Muscle layer of duodenum (tissue), 2 donors: Measurements from ENCODE around the gene TAOK1.

Experiments
- H3K27ac ChIP-seq: one replicate; pipeline ENCODE4 v1.7.0; 2013; ENCODE audit warnings: mild to moderate bottlenecking, low read length
- H3K27me3 ChIP-seq: one replicate; pipeline ENCODE4 v1.7.0; 2013; ENCODE audit warnings: low read depth, mild to moderate bottlenecking, control low read depth, low read length
- H3K36me3 ChIP-seq, 2 donors: one replicate each; pipeline ENCODE4 v1.7.0; 2013; ENCODE audit warnings: low read length in 2 of 2, control low read depth in 1 of 2, mild to moderate bottlenecking in 1 of 2; ENCODE audit not compliant: insufficient read depth in 2 of 2, control insufficient read depth in 1 of 2
- H3K4me1 ChIP-seq, 2 donors: one replicate each; pipeline ENCODE4 v1.7.0; 2013; ENCODE audit warnings: low read length in 2 of 2, mild to moderate bottlenecking in 2 of 2, control low read depth in 1 of 2, moderate library complexity in 1 of 2; ENCODE audit not compliant: insufficient read depth in 2 of 2, control insufficient read depth in 1 of 2
- H3K4me3 ChIP-seq, 2 donors: one replicate each; pipeline ENCODE4 v1.7.0; 2013; ENCODE audit warnings: low read length in 2 of 2, low read depth in 1 of 2, mild to moderate bottlenecking in 1 of 2
- H3K9me3 ChIP-seq, 2 donors: one replicate each; pipeline ENCODE4 v1.7.0; 2013; ENCODE audit warnings: low read length in 2 of 2, control low read depth in 1 of 2, mild to moderate bottlenecking in 1 of 2; ENCODE audit not compliant: control insufficient read depth in 1 of 2
- donor health status: healthy.

Gene TAOK1

DNA sequence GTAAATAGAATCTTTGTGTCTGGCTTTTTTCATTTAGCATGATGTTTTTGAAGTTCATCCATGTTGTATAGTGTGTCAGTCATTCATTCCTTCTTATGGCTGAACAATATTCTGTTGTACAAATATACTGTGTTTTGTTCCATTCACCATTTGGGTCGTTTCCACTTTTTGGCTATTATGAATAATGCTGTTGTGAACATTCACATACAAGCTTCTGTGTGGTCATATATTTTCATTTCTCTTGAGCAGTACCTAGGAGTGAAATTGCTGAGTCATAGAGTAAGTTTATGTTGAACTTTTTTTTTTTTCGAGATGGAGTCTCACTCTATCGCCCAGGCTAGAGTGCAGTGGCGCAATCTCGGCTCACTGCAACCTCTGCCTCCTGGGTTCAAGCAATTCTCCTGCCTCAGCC, 32.3 kb upstream of the TAOK1 start:
- Histone ChIP-seq H3K36me3 (no peaks in the 10 kb centered on the region), H3K4me1 (no peaks in the 10 kb centered on the region), H3K27ac (no peak overlapping the region), H3K9me3 (no peaks in the 10 kb centered on the region), H3K4me3 (no peak overlapping the region), H3K27me3 (no peaks in the 10 kb centered on the region)

- no peak overlapping the region for H3K27ac ChIP-seq
- no peaks in the 10 kb centered on the region for H3K9me3 ChIP-seq
Observed at GRCh38 chr17:29358416-29358815, 31.7 kb upstream of the TAOK1 start.

DNA sequence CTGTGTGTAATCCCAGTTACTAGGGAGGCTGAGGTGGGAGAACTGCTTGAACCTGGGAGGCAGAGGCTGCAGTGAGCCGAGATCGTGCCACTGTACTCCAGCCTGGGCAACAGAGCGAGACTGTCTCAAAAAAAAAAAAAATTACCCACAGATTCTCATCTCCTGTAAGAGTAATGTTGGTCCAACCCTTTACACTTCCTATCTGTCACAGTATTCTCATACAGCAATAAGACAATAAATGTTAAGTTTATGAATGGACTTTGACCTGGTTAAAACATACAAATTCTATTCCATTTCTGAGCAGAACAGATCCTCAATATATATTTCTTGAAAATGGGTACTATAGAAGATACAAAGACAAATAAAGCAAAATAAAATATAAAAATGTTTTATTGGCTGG, 30.4 kb upstream of the TAOK1 start:
- Histone ChIP-seq H3K4me1 (no peaks in the 10 kb centered on the region), H3K27ac (no peak overlapping the region), H3K36me3 (no peaks in the 10 kb centered on the region), H3K27me3 (no peaks in the 10 kb centered on the region), H3K4me3 (no peak overlapping the region), H3K9me3 (no peaks in the 10 kb centered on the region)

More at GRCh38 chr17:29358416-29358815, 31.7 kb upstream of the TAOK1 start:
- H3K4me1 ChIP-seq: no peaks in the 10 kb centered on the region
- no peaks in the 10 kb centered on the region for H3K36me3 ChIP-seq
- no peaks in the 10 kb centered on the region for H3K27me3 ChIP-seq
- no peak overlapping the region for H3K4me3 ChIP-seq

GRCh38 chr17:29363716-29364115, 26.4 kb upstream of the TAOK1 start:
- H3K27me3 ChIP-seq: no peaks in the 10 kb centered on the region
- no peak overlapping the region for H3K27ac ChIP-seq
- no peaks in the 10 kb centered on the region for H3K36me3 ChIP-seq
- H3K4me1 ChIP-seq: peaks cover 0 to 5% of the 10 kb centered on the region in 2 donors
- no peaks in the 10 kb centered on the region for H3K9me3 ChIP-seq
- no peak overlapping the region for H3K4me3 ChIP-seq

DNA sequence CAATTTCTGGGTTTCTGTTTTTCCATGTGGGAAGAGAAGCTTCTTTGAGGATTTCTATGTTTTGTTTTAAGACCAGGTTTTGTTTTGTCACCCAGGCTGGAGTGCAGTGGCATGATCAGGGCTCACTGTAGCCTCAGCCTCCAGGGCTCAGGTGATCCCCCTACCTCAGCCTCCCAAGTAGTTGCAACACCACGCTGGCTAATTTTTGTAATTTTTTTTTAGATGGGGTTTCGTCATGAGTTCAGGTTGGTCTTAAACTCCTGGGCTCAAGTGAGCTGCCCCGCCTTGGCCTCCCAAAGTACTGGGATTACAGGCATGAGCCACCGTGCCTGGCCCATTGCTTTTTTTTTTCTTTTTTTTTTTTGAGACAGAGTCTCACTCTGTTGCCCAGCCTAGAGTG, 25.5 kb upstream of the TAOK1 start:
- Histone ChIP-seq H3K36me3 (no peaks in the 10 kb centered on the region), H3K27me3 (no peaks in the 10 kb centered on the region), H3K27ac (no peak overlapping the region), H3K4me1 (peaks cover 0 to 9% of the 10 kb centered on the region in 2 donors), H3K4me3 (no peak overlapping the region), H3K9me3 (no peaks in the 10 kb centered on the region)

DNA sequence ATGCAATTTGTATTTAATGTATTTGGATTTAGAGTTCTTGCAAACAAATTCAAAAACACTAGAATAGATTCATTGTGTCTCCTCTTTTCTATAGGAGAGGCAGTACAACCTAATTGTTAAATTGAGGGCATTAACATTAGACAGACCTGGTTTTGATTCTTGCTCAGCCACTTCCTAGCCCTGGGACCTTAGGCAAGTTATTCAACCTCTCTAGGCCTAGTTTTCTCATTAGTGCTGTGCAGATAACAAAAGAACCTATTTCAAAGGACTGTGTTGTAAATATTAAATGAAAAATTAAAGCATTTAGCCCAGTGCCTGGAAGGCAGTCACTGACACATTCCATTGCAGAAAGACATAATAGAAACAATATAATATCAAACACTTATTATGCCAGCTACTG, 22.0 kb upstream of the TAOK1 start:
- no peaks in the 10 kb centered on the region for H3K27me3 ChIP-seq
- no peak overlapping the region for H3K27ac ChIP-seq
- peaks cover 0 to 13% of the 10 kb centered on the region in 2 donors for H3K4me1 ChIP-seq
- H3K36me3 ChIP-seq: no peaks in the 10 kb centered on the region
- H3K9me3 ChIP-seq: no peaks in the 10 kb centered on the region
- no peak overlapping the region for H3K4me3 ChIP-seq

DNA sequence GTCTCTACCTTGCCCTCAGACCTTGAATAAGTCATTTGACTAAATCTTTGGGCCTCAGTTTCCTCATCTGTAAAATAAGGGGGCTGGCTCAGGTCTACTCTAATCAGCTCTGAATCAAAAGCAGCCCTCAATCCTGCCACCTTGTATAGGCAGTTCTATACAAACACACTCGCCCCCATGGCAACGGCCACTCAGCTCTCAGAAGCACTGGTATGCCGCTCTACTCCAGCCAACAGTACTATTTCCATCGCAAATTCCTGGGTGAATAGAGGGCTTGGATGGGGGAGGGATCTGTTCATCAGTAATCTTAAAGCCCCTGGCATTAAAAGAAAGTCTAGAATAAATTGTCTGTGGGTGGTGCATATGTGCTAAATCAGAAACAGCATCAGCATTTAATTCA, 21.2 kb upstream of the TAOK1 start:
- no peak overlapping the region for H3K27ac ChIP-seq
- H3K4me3 ChIP-seq: no peak overlapping the region
- H3K36me3 ChIP-seq: no peaks in the 10 kb centered on the region
- H3K9me3 ChIP-seq: no peaks in the 10 kb centered on the region
- peaks cover 0 to 13% of the 10 kb centered on the region in 2 donors for H3K4me1 ChIP-seq
- no peaks in the 10 kb centered on the region for H3K27me3 ChIP-seq

GRCh38 chr17:29369831-29370735, 20.1 kb upstream of the TAOK1 start:
- H3K4me3 ChIP-seq: no peak overlapping the region
- no peaks in the 10 kb centered on the region for H3K36me3 ChIP-seq
- H3K4me1 ChIP-seq: peaks cover 0 to 13% of the 10 kb centered on the region in 2 donors
- H3K27ac ChIP-seq: no peak overlapping the region
- no peaks in the 10 kb centered on the region for H3K27me3 ChIP-seq
- H3K9me3 ChIP-seq: no peaks in the 10 kb centered on the region

DNA sequence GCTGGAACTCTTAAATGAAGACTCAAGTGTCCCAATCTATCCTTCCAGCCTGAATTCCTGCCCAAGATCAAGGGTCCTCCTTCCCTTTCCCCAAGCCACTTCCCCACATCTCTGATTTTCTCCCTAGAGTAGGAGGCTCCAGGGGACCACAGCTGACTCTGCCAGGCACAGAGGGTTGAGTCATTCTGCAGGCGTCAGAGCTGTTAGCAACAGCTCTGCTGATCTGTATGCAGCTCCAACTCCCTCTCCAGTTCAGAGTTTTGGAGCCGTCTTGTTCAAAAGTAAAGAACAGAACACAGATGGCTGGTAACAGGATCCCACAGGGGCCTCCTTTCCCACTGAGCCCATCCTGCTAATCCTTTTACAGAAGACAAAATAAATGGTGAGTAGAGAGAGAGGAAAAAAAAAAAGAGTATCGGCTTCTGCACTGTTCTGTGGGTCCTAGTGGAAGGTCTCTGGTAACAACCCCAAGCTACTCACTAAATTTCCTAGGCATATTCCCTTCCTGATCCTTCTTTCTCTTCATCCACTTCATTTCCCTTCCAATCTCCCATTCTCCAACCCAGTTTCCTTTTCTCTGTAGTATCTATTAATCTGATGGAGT, 13.4 kb upstream of the TAOK1 start:
- Histone ChIP-seq H3K27me3 (no peaks in the 10 kb centered on the region), H3K9me3 (no peaks in the 10 kb centered on the region), H3K36me3 (no peaks in the 10 kb centered on the region), H3K27ac (no peak overlapping the region), H3K4me3 (no peak overlapping the region), H3K4me1 (peaks cover 0 to 5% of the 10 kb centered on the region in 2 donors)

GRCh38 chr17:29378500-29378899, 11.7 kb upstream of the TAOK1 start:
- H3K4me3 ChIP-seq: no peak overlapping the region
- no peak overlapping the region for H3K27ac ChIP-seq
- no peaks in the 10 kb centered on the region for H3K9me3 ChIP-seq
- H3K27me3 ChIP-seq: no peaks in the 10 kb centered on the region
- no peaks in the 10 kb centered on the region for H3K36me3 ChIP-seq
- peaks cover 0 to 5% of the 10 kb centered on the region in 2 donors for H3K4me1 ChIP-seq

DNA sequence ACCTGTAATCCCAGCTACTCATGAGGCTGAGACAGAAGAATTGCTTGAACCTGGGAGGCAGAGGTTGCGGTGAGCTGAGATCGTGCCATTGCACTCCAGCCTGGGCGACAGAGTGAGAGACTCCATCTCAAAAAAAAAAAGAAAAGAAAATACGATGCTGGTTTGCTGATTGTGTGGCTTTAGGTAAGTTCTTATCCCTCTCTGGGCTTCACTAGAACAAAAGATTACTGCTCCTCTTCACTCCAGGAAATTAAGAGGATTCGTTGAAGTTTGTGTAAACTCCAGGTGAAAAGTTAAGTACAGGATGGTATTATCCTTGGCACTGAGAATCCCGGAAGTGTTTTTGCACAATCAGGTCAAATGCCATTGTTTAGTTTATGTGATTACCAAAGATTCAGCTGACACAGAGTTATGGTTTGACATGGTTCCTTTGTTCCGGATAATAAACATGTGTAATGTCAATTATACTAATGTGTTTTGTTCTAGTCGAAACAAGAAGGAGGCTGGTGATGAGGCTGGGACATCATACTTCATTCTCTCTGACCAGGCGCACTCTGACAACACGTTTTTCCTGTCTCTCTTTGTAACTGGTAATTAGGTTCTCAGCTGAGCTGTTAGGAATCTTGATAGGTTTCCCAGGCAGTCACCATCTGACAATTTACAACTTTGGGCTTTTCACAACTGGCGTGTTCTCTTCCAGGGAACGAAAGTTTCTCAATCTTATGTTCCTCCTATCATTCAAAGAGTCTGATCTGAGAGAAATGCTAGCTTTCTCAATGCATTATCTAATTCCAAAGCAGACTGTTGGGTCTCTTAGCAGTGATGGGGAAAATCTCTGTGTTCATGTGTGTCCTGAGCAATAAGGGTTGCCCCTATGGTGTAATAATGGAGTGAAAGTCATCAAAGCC, 10.8 kb upstream of the TAOK1 start:
- Histone ChIP-seq H3K36me3 (no peaks in the 10 kb centered on the region), H3K4me3 (no peak overlapping the region), H3K4me1 (peaks cover 0 to 5% of the 10 kb centered on the region in 2 donors), H3K27ac (no peak overlapping the region), H3K9me3 (no peaks in the 10 kb centered on the region), H3K27me3 (no peaks in the 10 kb centered on the region)
